Suppressor macrophage (primary cell): ENCODE data around the gene VIPR2.

ENCODE experiments used
- DNase-seq, 4 experiments: peaks; one replicate each; pipeline ENCODE4 v3.0.0-alpha.2; 2020 to 2022

The VIPR2 gene

GRCh38 chr7:159036916-159037605, 107.6 kb downstream of the VIPR2 start:
- DNase-seq, result no peak

- no peak for DNase-seq
Measured at GRCh38 chr7:159035571-159036073, 109.0 kb downstream of the VIPR2 start.

- no peak for DNase-seq
Measured at GRCh38 chr7:159034988-159035387, 109.7 kb downstream of the VIPR2 start.

- DNase-seq, result no peak
Measured at GRCh38 chr7:159034394-159034793, 110.3 kb downstream of the VIPR2 start.

GRCh38 chr7:159033956-159034355, 110.7 kb downstream of the VIPR2 start:
- DNase-seq, result no peak

- no peak for DNase-seq
Measured at GRCh38 chr7:159033473-159033825, 111.2 kb downstream of the VIPR2 start.

GRCh38 chr7:159032753-159033472, 111.8 kb downstream of the VIPR2 start:
- no peak for DNase-seq

GRCh38 chr7:159032322-159032721, 112.3 kb downstream of the VIPR2 start:
- no peak for DNase-seq

- DNase-seq, result no peak
Measured at GRCh38 chr7:159031750-159032149, 112.9 kb downstream of the VIPR2 start.

GRCh38 chr7:159031135-159031701, 113.4 kb downstream of the VIPR2 start:
- no peak for DNase-seq

- peak; percentile 11 to 52 (median 30) for DNase-seq
Measured at GRCh38 chr7:159030490-159031134, 114.1 kb downstream of the VIPR2 start.

GRCh38 chr7:159028508-159029401, 115.9 kb downstream of the VIPR2 start:
- DNase-seq, result no peak

GRCh38 chr7:159027789-159028507, 116.7 kb downstream of the VIPR2 start:
- no peak for DNase-seq

GRCh38 chr7:159027056-159027788, 117.4 kb downstream of the VIPR2 start:
- DNase-seq, result no peak

- no peak for DNase-seq
Measured at GRCh38 chr7:159026271-159027055, 118.2 kb downstream of the VIPR2 start.

GRCh38 chr7:159025161-159025779, 119.4 kb downstream of the VIPR2 start:
- no peak for DNase-seq

- no peak for DNase-seq
Measured at GRCh38 chr7:159024280-159024951, 120.3 kb downstream of the VIPR2 start.

- no peak for DNase-seq
Measured at GRCh38 chr7:159023746-159024145, 120.9 kb downstream of the VIPR2 start.

- DNase-seq, result no peak
Measured at GRCh38 chr7:159023206-159023605, 121.5 kb downstream of the VIPR2 start.
